Measurements from ENCODE around the gene VHLL.

DNA sequence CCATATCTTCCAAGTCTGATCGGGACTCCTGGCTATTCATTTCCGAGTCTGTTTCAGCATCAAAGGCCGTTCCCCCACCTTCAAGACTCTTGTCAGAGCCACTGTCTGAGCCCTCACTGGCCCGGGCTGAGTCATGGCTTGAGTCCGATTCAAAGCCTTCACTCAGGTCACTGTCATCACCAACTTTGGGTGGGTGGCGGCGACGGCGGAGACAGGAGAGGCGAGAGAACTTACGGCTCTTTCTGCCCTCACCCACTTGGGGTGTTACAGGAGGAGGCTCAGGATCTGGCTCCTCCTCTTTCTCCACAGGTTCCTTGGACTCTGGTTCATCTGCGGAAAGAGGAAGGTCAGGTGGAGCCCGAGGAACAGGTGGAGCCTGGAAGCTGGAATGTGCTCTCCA lies 33.1 kb downstream of the VHLL start:
- TF ChIP-seq, protein P1, sequence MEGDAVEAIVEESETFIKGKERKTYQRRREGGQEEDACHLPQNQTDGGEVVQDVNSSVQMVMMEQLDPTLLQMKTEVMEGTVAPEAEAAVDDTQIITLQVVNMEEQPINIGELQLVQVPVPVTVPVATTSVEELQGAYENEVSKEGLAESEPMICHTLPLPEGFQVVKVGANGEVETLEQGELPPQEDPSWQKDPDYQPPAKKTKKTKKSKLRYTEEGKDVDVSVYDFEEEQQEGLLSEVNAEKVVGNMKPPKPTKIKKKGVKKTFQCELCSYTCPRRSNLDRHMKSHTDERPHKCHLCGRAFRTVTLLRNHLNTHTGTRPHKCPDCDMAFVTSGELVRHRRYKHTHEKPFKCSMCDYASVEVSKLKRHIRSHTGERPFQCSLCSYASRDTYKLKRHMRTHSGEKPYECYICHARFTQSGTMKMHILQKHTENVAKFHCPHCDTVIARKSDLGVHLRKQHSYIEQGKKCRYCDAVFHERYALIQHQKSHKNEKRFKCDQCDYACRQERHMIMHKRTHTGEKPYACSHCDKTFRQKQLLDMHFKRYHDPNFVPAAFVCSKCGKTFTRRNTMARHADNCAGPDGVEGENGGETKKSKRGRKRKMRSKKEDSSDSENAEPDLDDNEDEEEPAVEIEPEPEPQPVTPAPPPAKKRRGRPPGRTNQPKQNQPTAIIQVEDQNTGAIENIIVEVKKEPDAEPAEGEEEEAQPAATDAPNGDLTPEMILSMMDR (IDR thresholded peaks at IDR 0.05) = no peak
- TF ChIP-seq POLR2A (IDR thresholded peaks at IDR 0.05) = no peak

Data from uterus (tissue), 2 donors.